Muscle layer of duodenum (tissue), 2 donors: ENCODE measurements around the gene DNASE1L3.

Experiments used
- H3K27ac ChIP-seq: one replicate; pipeline ENCODE4 v1.7.0; 2013; ENCODE audit warnings: mild to moderate bottlenecking, low read length
- H3K27me3 ChIP-seq: one replicate; pipeline ENCODE4 v1.7.0; 2013; ENCODE audit warnings: low read depth, mild to moderate bottlenecking, control low read depth, low read length
- H3K36me3 ChIP-seq, 2 donors: one replicate each; pipeline ENCODE4 v1.7.0; 2013; ENCODE audit warnings: low read length in 2 of 2, control low read depth in 1 of 2, mild to moderate bottlenecking in 1 of 2; ENCODE audit not compliant: insufficient read depth in 2 of 2, control insufficient read depth in 1 of 2
- H3K4me1 ChIP-seq, 2 donors: one replicate each; pipeline ENCODE4 v1.7.0; 2013; ENCODE audit warnings: low read length in 2 of 2, mild to moderate bottlenecking in 2 of 2, control low read depth in 1 of 2, moderate library complexity in 1 of 2; ENCODE audit not compliant: insufficient read depth in 2 of 2, control insufficient read depth in 1 of 2
- H3K4me3 ChIP-seq, 2 donors: one replicate each; pipeline ENCODE4 v1.7.0; 2013; ENCODE audit warnings: low read length in 2 of 2, low read depth in 1 of 2, mild to moderate bottlenecking in 1 of 2
- H3K9me3 ChIP-seq, 2 donors: one replicate each; pipeline ENCODE4 v1.7.0; 2013; ENCODE audit warnings: low read length in 2 of 2, control low read depth in 1 of 2, mild to moderate bottlenecking in 1 of 2; ENCODE audit not compliant: control insufficient read depth in 1 of 2
- donor health status: healthy.

The DNASE1L3 gene

GRCh38 chr3:58175437-58176184 lies 35.2 kb downstream of the DNASE1L3 start:
- Histone ChIP-seq H3K27ac (peak overlapping the region; percentile 43), H3K9me3 (no peaks in the 10 kb centered on the region), H3K4me1 (peaks cover 14 to 33% of the 10 kb centered on the region in 2 donors), H3K36me3 (peaks cover 6 to 9% of the 10 kb centered on the region in 2 donors), H3K4me3 (peak overlapping the region; percentile 8 to 30), H3K27me3 (no peaks in the 10 kb centered on the region)

DNA sequence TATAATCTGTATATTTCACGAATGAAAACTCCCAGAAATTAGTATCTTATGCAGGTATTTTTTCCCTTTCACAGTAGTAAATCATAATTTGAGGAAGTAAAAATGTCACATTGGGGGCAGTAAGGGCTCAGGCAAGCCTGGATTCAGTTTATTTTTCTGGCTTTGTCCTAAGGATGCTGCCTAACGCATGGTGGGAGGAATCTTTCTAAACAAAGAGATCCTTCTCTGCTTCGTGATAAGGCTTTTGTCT lies 35.7 kb downstream of the DNASE1L3 start:
- H3K9me3 ChIP-seq: no peaks in the 10 kb centered on the region
- H3K36me3 ChIP-seq: peaks cover 11 to 14% of the 10 kb centered on the region in 2 donors
- H3K27ac ChIP-seq: peak overlapping the region; percentile 43
- H3K4me1 ChIP-seq: peaks cover 14 to 33% of the 10 kb centered on the region in 2 donors
- no peaks in the 10 kb centered on the region for H3K27me3 ChIP-seq
- peak overlapping the region in 1 of 2 donors; percentile 8 for H3K4me3 ChIP-seq

DNA sequence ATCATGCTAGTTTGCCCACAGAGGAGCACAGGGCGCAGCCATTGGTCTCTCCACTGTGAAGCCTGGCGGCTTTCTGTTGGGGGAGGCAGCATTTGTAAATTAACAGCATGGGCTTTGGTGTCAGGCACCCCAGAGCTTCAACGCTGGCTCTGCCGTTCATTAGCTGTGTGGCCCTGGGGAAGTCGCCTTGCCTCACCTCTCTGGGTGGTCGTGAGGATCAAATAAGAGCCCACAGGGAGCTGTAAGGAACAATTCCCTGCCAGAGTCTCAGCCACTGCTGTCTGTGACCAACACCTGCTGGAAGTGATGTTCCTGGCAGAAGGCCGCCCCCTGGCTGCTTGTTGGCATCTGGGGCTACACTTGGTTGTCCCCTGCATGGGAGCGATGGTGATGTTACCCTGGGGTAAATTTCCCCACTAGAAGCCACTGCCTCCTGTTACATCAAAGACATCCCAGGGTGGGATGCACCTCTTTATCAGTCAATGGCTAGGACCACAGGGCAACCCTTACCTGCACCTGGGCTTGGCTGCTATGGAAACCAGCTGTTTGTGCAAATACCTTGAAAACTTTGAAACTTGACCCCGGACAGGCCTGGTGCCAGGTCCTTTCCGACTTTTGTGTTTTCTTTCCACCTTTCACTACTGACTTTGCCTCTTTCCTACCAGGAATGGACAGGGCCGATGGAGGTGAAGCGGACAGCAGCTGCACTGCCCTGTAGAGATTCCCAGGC lies 36.9 kb downstream of the DNASE1L3 start:
- Histone ChIP-seq H3K27ac (peak overlapping the region; percentile 25), H3K4me1 (peaks cover 14 to 33% of the 10 kb centered on the region in 2 donors), H3K4me3 (no peak overlapping the region), H3K9me3 (no peaks in the 10 kb centered on the region), H3K27me3 (no peaks in the 10 kb centered on the region), H3K36me3 (peaks cover 21 to 26% of the 10 kb centered on the region in 2 donors)

DNA sequence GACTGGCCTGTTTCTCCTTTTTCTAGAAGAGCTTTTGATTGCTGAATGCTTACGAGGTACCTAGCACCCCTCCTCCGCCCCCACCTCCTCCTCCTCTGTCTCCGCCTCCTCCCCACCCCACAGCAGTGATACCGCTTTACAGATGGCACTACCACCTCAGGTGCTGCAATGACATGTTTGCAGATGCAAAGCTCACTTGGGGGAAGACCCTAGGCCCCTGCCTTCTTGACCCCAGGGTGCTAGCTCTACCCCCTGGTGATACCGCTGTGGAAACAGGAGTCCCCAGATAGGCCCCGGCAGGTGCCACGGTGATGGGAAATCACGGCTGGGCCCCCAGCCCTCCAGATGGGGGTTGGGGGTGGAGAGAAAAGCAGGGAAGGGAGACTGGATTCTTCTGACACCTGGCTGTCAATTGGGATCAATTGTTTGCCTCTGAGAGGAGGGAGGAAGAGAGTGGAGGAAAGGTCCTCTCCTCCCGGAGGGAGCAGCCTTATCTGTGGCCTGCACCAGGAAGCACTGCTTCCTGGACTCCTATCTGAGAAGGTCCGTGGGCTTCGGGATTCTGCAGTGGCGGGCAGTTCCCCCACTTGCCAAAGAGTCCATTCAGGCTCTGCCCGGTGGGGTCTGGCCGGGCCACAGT lies 37.6 kb downstream of the DNASE1L3 start:
- H3K27me3 ChIP-seq: no peaks in the 10 kb centered on the region
- H3K4me3 ChIP-seq: no peak overlapping the region
- H3K36me3 ChIP-seq: peaks cover 25 to 33% of the 10 kb centered on the region in 2 donors
- H3K4me1 ChIP-seq: peaks cover 14 to 26% of the 10 kb centered on the region in 2 donors
- H3K9me3 ChIP-seq: no peaks in the 10 kb centered on the region
- no peak overlapping the region for H3K27ac ChIP-seq

DNA sequence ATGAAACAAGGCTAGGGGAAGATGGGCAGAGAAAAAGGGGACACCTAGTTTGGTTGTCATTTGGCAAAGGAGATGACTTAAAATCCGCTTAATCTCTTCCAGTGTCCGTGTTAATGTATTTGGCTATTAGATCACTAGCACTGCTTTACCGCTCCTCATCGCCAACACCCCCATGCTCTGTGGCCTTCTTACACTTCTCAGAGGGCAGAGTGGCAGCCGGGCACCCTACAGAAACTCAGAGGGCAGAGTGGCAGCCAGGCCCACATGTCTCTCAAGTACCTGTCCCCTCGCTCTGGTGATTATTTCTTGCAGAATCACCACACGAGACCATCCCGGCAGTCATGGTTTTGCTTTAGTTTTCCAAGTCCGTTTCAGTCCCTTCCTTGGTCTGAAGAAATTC lies 39.6 kb downstream of the DNASE1L3 start:
- Histone ChIP-seq H3K36me3 (peaks cover 25 to 34% of the 10 kb centered on the region in 2 donors), H3K4me1 (peaks cover 16 to 39% of the 10 kb centered on the region in 2 donors), H3K4me3 (no peak overlapping the region), H3K9me3 (no peaks in the 10 kb centered on the region), H3K27ac (no peak overlapping the region), H3K27me3 (no peaks in the 10 kb centered on the region)

GRCh38 chr3:58170376-58170775 lies 40.4 kb downstream of the DNASE1L3 start:
- Histone ChIP-seq H3K36me3 (peaks cover 25 to 34% of the 10 kb centered on the region in 2 donors), H3K4me3 (no peak overlapping the region), H3K9me3 (no peaks in the 10 kb centered on the region), H3K27me3 (no peaks in the 10 kb centered on the region), H3K4me1 (peaks cover 13 to 41% of the 10 kb centered on the region in 2 donors), H3K27ac (no peak overlapping the region)

DNA sequence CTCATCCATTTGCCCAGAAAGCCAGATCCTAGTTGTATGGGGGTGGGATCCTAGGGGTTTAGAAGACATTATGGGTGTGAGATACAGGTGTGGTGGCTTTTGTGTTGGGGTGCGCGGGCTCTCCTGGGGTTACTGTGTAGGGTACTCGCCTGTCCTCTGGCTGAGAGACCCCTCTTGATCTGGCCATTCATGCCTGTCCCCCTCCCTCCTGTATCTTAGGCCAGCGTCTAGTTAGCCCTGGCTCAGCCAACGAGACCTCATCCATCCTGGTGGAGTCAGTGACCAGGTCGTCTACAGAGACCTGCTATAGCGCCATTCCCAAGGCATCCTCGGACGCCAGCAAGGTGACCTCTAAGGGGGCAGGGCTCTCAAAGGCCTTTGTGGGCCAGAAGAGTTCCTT lies 41.4 kb downstream of the DNASE1L3 start:
- no peak overlapping the region for H3K27ac ChIP-seq

GRCh38 chr3:58168498-58168897 lies 42.3 kb downstream of the DNASE1L3 start:
- H3K4me1 ChIP-seq: peaks cover 24 to 44% of the 10 kb centered on the region in 2 donors
- no peaks in the 10 kb centered on the region for H3K27me3 ChIP-seq
- peaks cover 28 to 38% of the 10 kb centered on the region in 2 donors for H3K36me3 ChIP-seq
- H3K4me3 ChIP-seq: no peak overlapping the region
- H3K27ac ChIP-seq: peak overlapping the region; percentile 33
- no peaks in the 10 kb centered on the region for H3K9me3 ChIP-seq

More for the DNA sequence above, 41.4 kb downstream of the DNASE1L3 start:
- H3K36me3 ChIP-seq: peaks cover 25 to 38% of the 10 kb centered on the region in 2 donors
- H3K4me1 ChIP-seq: peaks cover 17 to 41% of the 10 kb centered on the region in 2 donors
- H3K4me3 ChIP-seq: no peak overlapping the region
- no peaks in the 10 kb centered on the region for H3K9me3 ChIP-seq
- H3K27me3 ChIP-seq: no peaks in the 10 kb centered on the region

- Histone ChIP-seq H3K36me3 (peaks cover 36 to 42% of the 10 kb centered on the region in 2 donors), H3K9me3 (no peaks in the 10 kb centered on the region), H3K4me3 (no peak overlapping the region), H3K27ac (peak overlapping the region; percentile 33), H3K27me3 (no peaks in the 10 kb centered on the region), H3K4me1 (peaks cover 24 to 45% of the 10 kb centered on the region in 2 donors)
Measured at GRCh38 chr3:58167431-58168351, 43.1 kb downstream of the DNASE1L3 start.

GRCh38 chr3:58164906-58165821 lies 45.6 kb downstream of the DNASE1L3 start:
- H3K27ac ChIP-seq: peak overlapping the region; percentile 53
- peaks cover 28 to 35% of the 10 kb centered on the region in 2 donors for H3K36me3 ChIP-seq

More at GRCh38 chr3:58164906-58165821, 45.6 kb downstream of the DNASE1L3 start:
- Histone ChIP-seq H3K4me1 (peaks cover 24 to 45% of the 10 kb centered on the region in 2 donors), H3K9me3 (no peaks in the 10 kb centered on the region), H3K27me3 (no peaks in the 10 kb centered on the region), H3K4me3 (peak overlapping the region in 1 of 2 donors; percentile 37)
